ENCODE data around the gene COBL.
A peak's percentile ranks its signal among the peaks of the same experiment; 100 is the strongest.

COBL gene

GRCh38 chr7:51141451-51142003 is 175.1 kb downstream of the COBL start:
- peak; percentile 76 for DNase-seq (ENCODE audit: low spot score)

- DNase-seq (ENCODE audit: low spot score) = no peak
These were observed 176.1 kb downstream of the COBL start for GRCh38 chr7:51140199-51141164.

DNA sequence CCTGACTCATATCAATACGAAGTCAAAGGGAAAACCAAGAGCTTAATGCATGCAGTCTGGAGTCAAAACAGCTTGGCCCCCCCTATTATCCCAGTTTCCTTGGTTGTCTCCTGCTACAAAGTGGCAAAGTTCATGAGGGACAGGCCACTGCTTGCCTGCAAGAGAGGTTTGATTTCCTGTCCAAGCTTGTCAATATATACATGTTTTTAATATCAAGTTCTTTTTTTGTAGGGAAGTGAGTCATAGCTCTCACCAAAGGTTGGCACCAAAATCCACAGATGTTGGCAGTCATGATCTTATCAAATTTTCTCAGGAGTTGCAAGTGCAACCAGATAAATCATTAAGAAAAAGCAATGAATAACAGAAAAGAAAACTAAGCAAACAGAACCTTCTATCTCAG is 176.8 kb downstream of the COBL start:
- peak; percentile 30 for DNase-seq (ENCODE audit: low spot score)

GRCh38 chr7:51138123-51139085 is 178.2 kb downstream of the COBL start:
- no peak for DNase-seq (ENCODE audit: low spot score)

GRCh38 chr7:51135576-51135975 is 181.0 kb downstream of the COBL start:
- no peak for DNase-seq (ENCODE audit: low spot score)

DNA sequence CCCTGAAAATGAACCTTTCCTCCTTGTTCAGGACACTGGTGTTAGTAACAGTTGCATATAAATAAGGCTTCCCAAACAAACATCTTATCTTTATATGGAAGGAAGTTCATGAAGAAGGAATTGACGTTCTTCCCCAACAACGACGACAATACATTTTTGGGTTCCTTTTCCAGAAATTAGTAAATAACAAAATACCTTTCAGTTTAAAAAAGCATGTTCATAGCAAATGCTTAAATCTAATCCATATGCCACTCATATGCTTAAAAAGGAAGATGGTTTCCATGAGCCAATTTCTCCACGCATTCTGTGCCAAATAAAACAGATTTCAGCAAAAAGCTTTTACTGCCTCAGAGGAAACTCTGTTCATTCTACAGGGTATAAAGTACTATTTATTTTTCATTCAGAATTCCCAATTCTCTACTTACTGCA is 182.6 kb downstream of the COBL start:
- no peak for DNase-seq (ENCODE audit: low spot score)

- DNase-seq (ENCODE audit: low spot score) = no peak
These were observed 183.9 kb downstream of the COBL start for GRCh38 chr7:51132661-51133060.

- no peak for DNase-seq (ENCODE audit: low spot score)
These were observed 186.8 kb downstream of the COBL start for GRCh38 chr7:51129527-51130472.

DNA sequence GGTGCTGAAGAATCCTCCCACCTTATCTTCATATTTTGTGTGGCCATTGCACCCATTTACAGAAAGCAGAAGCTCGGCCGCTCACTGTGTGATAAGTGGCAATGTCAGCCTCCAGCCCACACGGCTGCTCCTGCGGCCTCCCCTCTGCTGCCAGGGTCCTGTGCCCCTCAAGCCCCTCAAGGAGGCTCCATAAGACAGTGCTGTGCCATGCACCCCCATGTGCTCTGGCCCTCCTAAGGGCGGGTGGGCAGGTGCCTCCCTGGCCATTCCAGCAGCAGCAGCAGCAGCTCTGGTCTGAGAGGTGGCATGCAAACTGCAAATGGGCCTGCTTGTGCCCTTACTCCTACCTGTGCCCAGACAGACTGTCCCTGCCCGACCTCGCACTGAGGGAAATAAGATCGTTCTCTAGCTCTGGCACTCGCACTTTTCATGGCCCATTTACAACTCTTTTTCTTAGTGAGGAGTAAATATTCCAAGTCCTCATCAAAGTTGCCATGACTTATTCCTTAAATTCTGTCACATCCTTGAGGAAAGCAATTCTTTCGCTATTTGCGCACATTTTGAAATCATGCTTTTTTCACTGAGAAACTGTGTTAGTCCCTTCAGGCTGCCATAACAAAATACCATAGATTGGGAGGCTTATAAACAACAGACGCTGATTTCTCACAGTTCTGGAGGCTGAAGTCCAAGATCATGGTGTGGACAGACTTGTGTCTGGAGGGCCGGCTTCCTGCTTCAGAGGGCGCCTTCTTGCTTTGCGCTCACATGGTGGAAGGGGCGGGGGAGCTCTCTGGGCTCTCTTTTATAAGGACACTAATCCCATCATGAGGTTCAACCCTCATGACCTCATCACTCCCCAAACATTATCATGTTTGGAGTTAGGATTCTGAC is 187.8 kb downstream of the COBL start:
- DNase-seq (ENCODE audit: low spot score) = no peak

- no peak for DNase-seq (ENCODE audit: low spot score)
These were observed 189.0 kb downstream of the COBL start for GRCh38 chr7:51127618-51127904.

- no peak for DNase-seq (ENCODE audit: low spot score)
These were observed 189.6 kb downstream of the COBL start for GRCh38 chr7:51126813-51127617.

- no peak for DNase-seq (ENCODE audit: low spot score)
These were observed 190.3 kb downstream of the COBL start for GRCh38 chr7:51126324-51126723.

DNA sequence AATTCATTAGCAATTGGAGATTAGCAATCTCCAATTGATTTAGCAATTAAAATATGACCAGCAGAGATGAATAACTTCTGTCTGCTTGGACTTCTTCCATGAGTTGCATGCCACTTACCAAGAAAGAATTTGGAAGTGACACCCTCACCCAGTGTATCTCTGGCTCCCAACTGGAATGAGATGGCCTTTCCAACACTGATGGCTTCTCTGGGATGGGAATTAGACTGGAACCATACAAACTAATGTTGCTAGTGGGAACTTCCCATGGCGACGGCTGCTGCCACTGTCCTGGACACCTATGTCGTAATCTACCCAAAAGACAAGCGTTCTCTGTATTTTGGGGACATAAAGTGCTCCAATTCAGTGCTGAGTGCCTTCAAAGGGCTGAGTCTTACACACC is 192.3 kb downstream of the COBL start:
- no peak for DNase-seq (ENCODE audit: low spot score)

- peak; percentile 89 for DNase-seq (ENCODE audit: low spot score)
These were observed 193.1 kb downstream of the COBL start for GRCh38 chr7:51123322-51124019.

DNA sequence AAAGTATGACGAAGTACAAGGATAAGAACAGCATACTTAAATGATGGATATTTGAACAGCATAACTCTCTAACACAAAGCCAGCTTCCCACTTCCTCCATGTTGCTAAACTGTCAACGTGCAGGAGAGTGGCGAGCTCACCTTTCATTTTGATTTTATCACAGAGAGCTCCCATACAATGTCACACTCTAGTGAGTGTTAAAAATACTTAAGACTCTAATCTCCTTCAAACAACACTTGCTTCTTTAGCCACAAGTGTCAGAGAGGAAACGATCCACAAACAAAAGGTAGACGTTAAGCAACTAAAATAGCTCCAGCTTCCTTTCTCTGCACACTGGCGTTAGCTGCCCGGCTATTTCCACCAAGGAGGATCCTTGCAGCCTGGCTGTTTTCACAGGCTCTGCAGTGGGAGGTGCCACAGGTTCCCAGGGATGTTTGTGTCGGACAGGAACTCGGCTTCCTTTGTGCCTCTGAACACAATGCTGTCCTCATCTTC is 194.6 kb downstream of the COBL start:
- no peak for DNase-seq (ENCODE audit: low spot score)

DNA sequence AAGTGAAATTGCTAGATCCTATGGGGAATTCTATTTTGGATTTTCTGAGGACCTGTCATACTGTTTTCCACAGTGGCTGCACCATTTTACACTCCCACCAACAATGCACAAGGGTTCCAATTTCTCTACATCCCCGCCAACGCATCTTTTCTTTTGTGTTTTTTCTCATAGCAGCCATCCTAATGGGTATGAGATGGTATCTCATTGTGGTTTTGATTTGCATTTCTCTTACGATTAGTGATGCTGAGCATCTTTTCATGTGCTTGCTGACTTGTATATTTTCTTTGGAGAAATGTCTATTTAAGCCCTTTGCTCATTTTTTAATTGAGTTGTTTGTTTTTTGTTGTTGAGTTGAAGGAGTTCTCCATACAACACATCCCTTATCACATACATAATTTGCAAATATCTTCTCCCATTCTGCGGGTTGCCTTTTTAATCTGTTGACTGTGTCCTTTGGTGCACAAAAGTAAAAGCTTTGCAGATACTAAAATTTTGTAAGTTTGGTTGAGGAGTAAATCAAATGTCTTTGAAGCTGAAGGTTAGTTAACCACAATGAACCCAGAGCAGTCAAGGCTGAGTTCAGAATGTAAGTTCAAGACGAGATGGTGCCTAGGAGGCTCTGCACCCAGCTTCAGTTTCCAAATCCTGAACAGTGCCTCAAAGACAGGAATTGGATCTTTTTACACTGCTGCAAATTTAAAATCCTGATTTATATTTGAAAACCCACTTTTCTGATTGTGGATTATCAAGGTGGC is 195.4 kb downstream of the COBL start:
- no peak for DNase-seq (ENCODE audit: low spot score)

- DNase-seq (ENCODE audit: low spot score) = no peak
These were observed 198.0 kb downstream of the COBL start for GRCh38 chr7:51118628-51119027.

DNA sequence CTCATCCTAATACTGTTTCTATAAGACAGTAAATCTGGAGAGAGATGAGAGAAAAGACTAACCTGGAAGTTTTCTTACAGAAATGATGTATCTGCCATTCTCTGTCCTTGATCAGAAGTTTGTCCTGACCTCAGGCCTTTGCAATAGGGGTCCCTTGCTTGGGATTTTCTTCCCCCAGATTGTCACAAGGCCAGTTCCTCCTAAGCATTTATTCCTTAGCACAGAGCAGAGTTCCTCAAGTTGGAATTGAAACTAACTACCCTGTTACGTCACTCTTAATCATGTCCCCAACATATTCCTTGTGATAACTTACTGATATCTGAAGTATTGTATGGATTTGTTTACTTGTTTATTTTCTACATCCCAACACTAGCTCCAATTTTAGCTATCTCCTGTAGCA is 202.1 kb downstream of the COBL start:
- DNase-seq (ENCODE audit: low spot score) = no peak
